T-helper 1 cell treated with Interleukin-12 subunit alpha and Interleukin-12 subunit beta and Interleukin-4 antibody, amounts not matched to agents 30 ng/mL and 1 ng/mL, for 36 hours (primary cell): ENCODE measurements around the gene NRCAM. TPM values are rescaled to one million over a fixed set of nuclear protein-coding genes. Genes with fewer than 3 reads are reported as not detected.

Source experiments
- intact Hi-C: fragments of 100-400 bp; cut with micrococcal nuclease; formaldehyde crosslinking; loops from one replicate; pipeline ENCODE4 v1.15.1; 2024
- total RNA-seq: library from RNA; stranded (reverse); gene quantifications from 2 replicates; pipeline ENCODE4 v1.2.3, GENCODE V29; 2022

Gene NRCAM
- total RNA-seq, 1 donor from 2014 or later, result 0.12 TPM

GRCh38 chr7:108102671-108103312 is 353.4 kb downstream of the NRCAM start:
- intact Hi-C loops, result no loop called here

GRCh38 chr7:108101759-108102158 is 354.5 kb downstream of the NRCAM start:
- intact Hi-C loops, result no loop called here

GRCh38 chr7:108099713-108100112 is 356.5 kb downstream of the NRCAM start:
- intact Hi-C loops, result no loop called here

- intact Hi-C loops, result no loop called here
Observed at GRCh38 chr7:108097703-108098102, 358.5 kb downstream of the NRCAM start.

Other genes starting within 250 kb of the NRCAM start
- 18.9 and 19.9 TPM in 2 replicates for gene PNPLA8, start 69.7 kb upstream of the NRCAM start, total RNA-seq
- gene THAP5, start 113.3 kb upstream of the NRCAM start, total RNA-seq, result 30.9 and 33.3 TPM in 2 replicates
- gene DNAJB9, start 113.4 kb upstream of the NRCAM start, total RNA-seq, result 28.7 and 30.6 TPM in 2 replicates